IMR-90 (cell line): Measurements from ENCODE around the gene CCNT2. TPM values are rescaled to one million over a fixed set of nuclear protein-coding genes. Genes with fewer than 3 reads are reported as not detected.
A peak's percentile ranks its signal among the peaks of the same experiment; 100 is the strongest.

Experiments used
- ATAC-seq: fragments of 200-7000 bp; cut with Tn5 transposase; 2 replicates; pipeline ENCODE4 v1.9.1; 2020; ENCODE audit warnings: low read depth, mild to moderate bottlenecking, moderate library complexity
- BruUV-seq: library from RNA; stranded (reverse); fragments of 400-500 nt; replicated peaks from 2 replicates; lab custom pipeline; 2021; lab: Mats Ljungman, UMichigan
- CTCF ChIA-PET: fragments of 300-600 bp; formaldehyde crosslinking; extraction: SDS; loops from one replicate; lab custom pipeline; 2021; ENCODE audit warnings: antibody characterized with exemption; lab: Yijun Ruan, JAX
- POLR2A ChIA-PET: fragments of 300-600 bp; sonication (Branson Sonifier 250); formaldehyde crosslinking; loops from one replicate; lab custom pipeline; 2022; ENCODE audit warnings: antibody characterized with exemption; ENCODE audit not compliant: unreplicated experiment; lab: Charles Lee
- DNase-seq: peaks from one replicate; pipeline ENCODE4 v3.0.0; 2013
- H2AFZ ChIP-seq: replicated peaks from 2 replicates; pipeline ENCODE3; 2013; ENCODE audit warnings: low read length, mild to moderate bottlenecking; ENCODE audit not compliant: poor library complexity
- H2AK5ac ChIP-seq: 2 replicates; pipeline ENCODE4 v1.6.1; 2013; ENCODE audit warnings: low read depth, low read length, inconsistent platforms
- H2AK9ac ChIP-seq: replicated peaks from 2 replicates; pipeline ENCODE3; 2013; ENCODE audit warnings: mild to moderate bottlenecking, low read depth, low read length, moderate library complexity; ENCODE audit not compliant: poor library complexity
- H2BK120ac ChIP-seq: 2 replicates; pipeline ENCODE4 v1.6.1; 2013; ENCODE audit warnings: low read depth, low read length, inconsistent platforms
- H2BK15ac ChIP-seq: 3 replicates; pipeline ENCODE4 v1.6.1; 2013; ENCODE audit warnings: low read depth, low read length, inconsistent platforms
- H2BK20ac ChIP-seq: 2 replicates; pipeline ENCODE4 v1.6.1; 2013; ENCODE audit warnings: low read depth, mild to moderate bottlenecking, inconsistent platforms, low read length, moderate library complexity
- H2BK5ac ChIP-seq: 2 replicates; pipeline ENCODE4 v1.6.1; 2013; ENCODE audit warnings: mild to moderate bottlenecking, low read depth, low read length, inconsistent platforms; ENCODE audit not compliant: poor library complexity, severe bottlenecking
- H3K14ac ChIP-seq: replicated peaks from 2 replicates; pipeline ENCODE4 v1.6.1; 2013; ENCODE audit warnings: low read depth, low read length, inconsistent platforms
- H3K18ac ChIP-seq: 2 replicates; pipeline ENCODE4 v1.6.1; 2013; ENCODE audit warnings: low read depth, low read length, control low read depth
- H3K23ac ChIP-seq: 2 replicates; pipeline ENCODE4 v1.6.1; 2013; ENCODE audit warnings: low read depth, low read length, inconsistent platforms
- H3K27ac ChIP-seq: 2 replicates; pipeline ENCODE4 v1.5.1; 2013; ENCODE audit warnings: mild to moderate bottlenecking, control low read depth, low read length; ENCODE audit not compliant: insufficient read depth
- H3K27me3 ChIP-seq: 2 replicates; pipeline ENCODE4 v1.6.1; 2013; ENCODE audit warnings: low read length; ENCODE audit not compliant: control insufficient read depth, insufficient read depth
- H3K36me3 ChIP-seq: 2 replicates; pipeline ENCODE4 v1.6.1; 2013; ENCODE audit warnings: low read length, mixed read lengths; ENCODE audit not compliant: control insufficient read depth, insufficient read depth
- H3K4ac ChIP-seq: 2 replicates; pipeline ENCODE4 v1.6.1; 2013; ENCODE audit warnings: low read depth, low read length, inconsistent platforms
- H3K4me1 ChIP-seq: 2 replicates; pipeline ENCODE4 v1.6.1; 2013; ENCODE audit warnings: low read length, mixed read lengths; ENCODE audit not compliant: control insufficient read depth, insufficient read depth
- H3K4me2 ChIP-seq: 2 replicates; pipeline ENCODE4 v1.6.1; 2013; ENCODE audit warnings: low read depth, mild to moderate bottlenecking, control low read depth, low read length, moderate library complexity
- H3K4me3 ChIP-seq: 2 replicates; pipeline ENCODE4 v1.5.1; 2013; ENCODE audit warnings: low read depth, mild to moderate bottlenecking, control low read depth, low read length, moderate library complexity; ENCODE audit not compliant: insufficient read depth
- H3K56ac ChIP-seq: 2 replicates; pipeline ENCODE4 v1.6.1; 2013; ENCODE audit warnings: low read length, inconsistent platforms; ENCODE audit not compliant: insufficient read depth; ENCODE audit errors: extremely low read depth
- H3K79me1 ChIP-seq, 2 experiments: 2 replicates each; pipeline ENCODE4 v1.6.1; 2013; ENCODE audit warnings: low read length in 2 of 2, inconsistent platforms in 1 of 2, low read depth in 1 of 2
- H3K9ac ChIP-seq: 2 replicates; pipeline ENCODE4 v1.6.1; 2013; ENCODE audit warnings: low read depth, low read length, control low read depth
- H3K9me1 ChIP-seq: 2 replicates; pipeline ENCODE4 v1.6.1; 2013; ENCODE audit warnings: low read length, inconsistent platforms; ENCODE audit not compliant: insufficient read depth
- H3K9me3 ChIP-seq: 2 replicates; pipeline ENCODE4 v1.6.1; 2013; ENCODE audit warnings: low read length; ENCODE audit not compliant: control insufficient read depth, insufficient read depth
- H4K20me1 ChIP-seq: 2 replicates; pipeline ENCODE4 v1.6.1; 2013; ENCODE audit warnings: low read length, inconsistent platforms; ENCODE audit not compliant: insufficient read depth
- H4K5ac ChIP-seq: 2 replicates; pipeline ENCODE4 v1.6.1; 2013; ENCODE audit warnings: mild to moderate bottlenecking, low read depth, low read length, control low read depth
- H4K8ac ChIP-seq, 2 experiments: 2 replicates each; pipeline ENCODE4 v1.6.1; 2013; ENCODE audit warnings: low read depth in 2 of 2, low read length in 2 of 2, control low read depth in 1 of 2, inconsistent platforms in 1 of 2
- H4K91ac ChIP-seq: 2 replicates; pipeline ENCODE4 v1.6.1; 2013; ENCODE audit warnings: low read depth, low read length, inconsistent platforms; ENCODE audit not compliant: insufficient read depth
- CEBPB ChIP-seq: IDR thresholded peaks from 2 replicates; pipeline ENCODE4 v1.6.1; 2012; ENCODE audit warnings: low read depth, low read length, improper control_type of control experiment
- CHD1 ChIP-seq: IDR thresholded peaks from 2 replicates; pipeline ENCODE4 v1.6.1; 2012; ENCODE audit warnings: low read depth, low read length, improper control_type of control experiment
- CTCF ChIP-seq: conservative IDR thresholded peaks from 2 replicates; pipeline ENCODE4 v1.5.1; 2012; ENCODE audit warnings: mild to moderate bottlenecking, low read depth, low read length, improper control_type of control experiment
- MXI1 ChIP-seq: IDR thresholded peaks from 2 replicates; pipeline ENCODE4 v1.6.1; 2012; ENCODE audit warnings: low read depth, mild to moderate bottlenecking, low read length, moderate library complexity, borderline replicate concordance
- RAD21 ChIP-seq: IDR thresholded peaks from 2 replicates; pipeline ENCODE4 v1.6.1; 2012; ENCODE audit warnings: low read length, improper control_type of control experiment
- RCOR1 ChIP-seq: IDR thresholded peaks from 2 replicates; pipeline ENCODE4 v1.6.1; 2012; ENCODE audit warnings: mild to moderate bottlenecking, low read length, improper control_type of control experiment; ENCODE audit not compliant: insufficient replicate concordance
- WGBS, 2 experiments: methylation state at CpG; one replicate each; pipeline versions ENCODE4 v1.1.5 to v1.1.7; 2013; ENCODE audit warnings: missing lambda C conversion rate in 2 of 2; ENCODE audit not compliant: insufficient read length in 1 of 2; ENCODE audit errors: extremely low coverage in 2 of 2; 5-methylcytosine and 5-hydroxymethylcytosine counted together
- dilution Hi-C: fragments of 300-500 bp; cut with HindIII; formaldehyde crosslinking; loops from one replicate; pipeline ENCODE4 v1.14.3; 2018; ENCODE audit warnings: low sequenced_read_pairs; ENCODE audit not compliant: unreplicated experiment
- in situ Hi-C: fragments of 300-500 bp; cut with MboI; formaldehyde crosslinking; loops from 3 replicates; pipeline ENCODE4 v1.14.3; 2019; ENCODE audit warnings: low sequenced_read_pairs, inconsistent platforms, mixed read lengths
- intact Hi-C: fragments of 100-400 bp; cut with micrococcal nuclease; formaldehyde crosslinking; loops from 2 replicates; pipeline ENCODE4 v1.10.0; 2022
- polyA plus RNA-seq, 3 experiments: library from polyadenylated mRNA; depleted of rRNA; stranded (reverse); fragments of >200 nt; gene quantifications; 2 replicates each; pipeline ENCODE4 v1.2.3, GENCODE V29; 2012; ENCODE audit warnings: low replicate concordance in 1 of 3
- total RNA-seq: library from RNA; depleted of rRNA; stranded (reverse); fragments of >200 nt; gene quantifications from 2 replicates; pipeline ENCODE4 v1.2.3, GENCODE V29; 2012

CCNT2 gene
- total and polyA plus RNA-seq, 2 of the 4 experiments (the other 2 are of a cell fraction), result 8.8 to 44.6 TPM

GRCh38 chr2:134934641-134935040 is 16.0 kb downstream of the CCNT2 start:
- Histone ChIP-seq H3K56ac (no peak overlapping the region), H3K18ac (no peak overlapping the region), H3K27ac (no peak overlapping the region), H2BK15ac (no peak overlapping the region), H3K4me1 (peaks cover 2% of the 10 kb centered on the region; the same call in 1 of the 2 replicates), H3K9me3 (no peaks in the 10 kb centered on the region), H4K20me1 (peaks cover 60% of the 10 kb centered on the region), H3K79me1 (peaks cover 7 to 26% of the 10 kb centered on the region in 2 experiments), H3K14ac (no peak overlapping the region), H2BK5ac (no peak overlapping the region), H3K23ac (no peak overlapping the region), H3K4ac (no peak overlapping the region), H3K36me3 (peaks cover 3% of the 10 kb centered on the region; the same call in 1 of the 2 replicates), H3K9ac (no peak overlapping the region), H3K9me1 (no peaks in the 10 kb centered on the region; the same call in 1 of the 2 replicates), H2BK120ac (no peak overlapping the region), H4K5ac (no peak overlapping the region), H4K8ac (no peak overlapping the region), H4K91ac (no peak overlapping the region), H2AK9ac (no peak overlapping the region), H2BK20ac (no peak overlapping the region), H3K27me3 (no peaks in the 10 kb centered on the region), H3K4me2 (no peak overlapping the region), H2AFZ (no peak overlapping the region), H3K4me3 (no peak overlapping the region), H2AK5ac (no peak overlapping the region)
- dilution Hi-C loops, result no loop called here
- intact Hi-C loops, result no loop called here
- POLR2A ChIA-PET, result interaction anchor here (0.6 kb wide), 1 partner anchor 11 kb away, joined by 3 read pairs; no protein-coding TSS in a partner anchor
- no CpG with 5 or more reads among the region's 1 CpG for WGBS, 2 experiments
- DNase-seq (no peak), ATAC-seq (no peak)
- in situ Hi-C loops, result no loop called here
- CTCF ChIA-PET, result interaction anchor here (0.7 kb wide), 1 partner anchor 79 kb away, joined by 3 read pairs; no protein-coding TSS in a partner anchor
- TF ChIP-seq RCOR1 (no peak), CEBPB (peak; percentile 53; the same call in 1 of the 2 replicates), CHD1 (no peak), CTCF (no peak), RAD21 (no peak), MXI1 (no peak)
- no TSS peak for BruUV-seq
